GM23338 (cell line): ENCODE data around the gene CFAP97D2. TPM values are rescaled to one million over a fixed set of nuclear protein-coding genes. Genes with fewer than 3 reads are reported as not detected.

Experiments used
- ATAC-seq: fragments of 200-7000 bp; cut with Tn5 transposase; 3 replicates; pipeline ENCODE4 v1.9.1; 2020
- DNase-seq: peaks from one replicate; pipeline ENCODE4 v3.0.0-alpha.2; 2015; ENCODE audit warnings: low spot score
- H2AFZ ChIP-seq: fragments of 200-600 bp; sonication (generic); 2 replicates; pipeline ENCODE4 v1.8.0; 2016; ENCODE audit warnings: antibody characterized with exemption, mild to moderate bottlenecking, moderate library complexity
- H3F3A ChIP-seq: fragments of 200-600 bp; sonication (generic); replicated peaks from 2 replicates; pipeline ENCODE4 v1.8.0; 2017; ENCODE audit warnings: antibody characterized with exemption, mixed run types, low read depth
- H3K27ac ChIP-seq: fragments of 200-600 bp; sonication (generic); 2 replicates; pipeline ENCODE4 v1.6.1; 2016; ENCODE audit warnings: low read depth
- H3K27me3 ChIP-seq: fragments of 200-600 bp; sonication (generic); 2 replicates; pipeline ENCODE4 v1.8.0; 2016; ENCODE audit warnings: mild to moderate bottlenecking, mixed run types, moderate library complexity; ENCODE audit not compliant: insufficient read depth
- H3K36me3 ChIP-seq: fragments of 200-600 bp; sonication (generic); 2 replicates; pipeline ENCODE4 v1.8.0; 2016; ENCODE audit warnings: mild to moderate bottlenecking; ENCODE audit not compliant: insufficient read depth
- H3K4me1 ChIP-seq: fragments of 200-600 bp; sonication (generic); 2 replicates; pipeline ENCODE4 v1.8.0; 2016; ENCODE audit warnings: mild to moderate bottlenecking, moderate library complexity; ENCODE audit not compliant: insufficient read depth
- H3K4me2 ChIP-seq: fragments of 200-600 bp; sonication (generic); 2 replicates; pipeline ENCODE4 v1.7.1; 2017; ENCODE audit warnings: mixed run types
- H3K4me3 ChIP-seq: fragments of 200-600 bp; sonication (generic); 2 replicates; pipeline ENCODE4 v1.6.1; 2016; ENCODE audit warnings: mixed run types
- H3K79me2 ChIP-seq: fragments of 200-600 bp; sonication (generic); replicated peaks from 2 replicates; pipeline ENCODE4 v1.8.0; 2017; ENCODE audit warnings: mild to moderate bottlenecking; ENCODE audit not compliant: insufficient read depth
- H3K9me2 ChIP-seq: fragments of 200-600 bp; sonication (generic); 2 replicates; pipeline ENCODE4 v1.8.0; 2017; ENCODE audit not compliant: insufficient read depth
- H4K20me1 ChIP-seq: fragments of 200-600 bp; sonication (generic); replicated peaks from 2 replicates; pipeline ENCODE4 v1.8.0; 2017; ENCODE audit warnings: mild to moderate bottlenecking; ENCODE audit not compliant: insufficient read depth
- H3K27ac Mint-ChIP-seq: 2 replicates; pipeline ENCODE4 v1.8.0; 2020; ENCODE audit warnings: inconsistent platforms, mild to moderate bottlenecking, moderate library complexity, mixed read lengths
- H3K27me3 Mint-ChIP-seq: 3 replicates; pipeline ENCODE4 v1.8.0; 2022; ENCODE audit warnings: low read depth, mild to moderate bottlenecking, moderate library complexity, mixed read lengths, inconsistent platforms; ENCODE audit not compliant: insufficient read depth, poor library complexity
- H3K36me3 Mint-ChIP-seq: 3 replicates; pipeline ENCODE4 v1.8.0; 2021; ENCODE audit warnings: low read depth, mild to moderate bottlenecking, inconsistent platforms, moderate library complexity, mixed read lengths
- H3K4me1 Mint-ChIP-seq: 3 replicates; pipeline ENCODE4 v1.8.0; 2020; ENCODE audit warnings: mild to moderate bottlenecking, inconsistent platforms, mixed read lengths
- H3K4me3 Mint-ChIP-seq: 3 replicates; pipeline ENCODE4 v1.8.0; 2021; ENCODE audit warnings: moderate library complexity, mild to moderate bottlenecking, inconsistent platforms, mixed read lengths
- H3K9me3 Mint-ChIP-seq: 3 replicates; pipeline ENCODE4 v1.8.0; 2020; ENCODE audit warnings: moderate library complexity, mild to moderate bottlenecking, inconsistent platforms, mixed read lengths
- CREB1 ChIP-seq: fragments of 250-450 bp; sonication (Bioruptor Pico); IDR thresholded peaks from 2 replicates; pipeline ENCODE4 v1.5.0; 2020; ENCODE audit warnings: low read depth, mild to moderate bottlenecking, moderate library complexity
- EZH2 ChIP-seq: fragments of 200-600 bp; sonication (generic); IDR thresholded peaks from one replicate; pipeline ENCODE4 v1.8.0; 2017; ENCODE audit warnings: antibody characterized with exemption, mild to moderate bottlenecking, low read depth; ENCODE audit not compliant: unreplicated experiment
- JUNB ChIP-seq: IDR thresholded peaks from one replicate; pipeline ENCODE4 v1.6.1; 2016; ENCODE audit warnings: antibody characterized with exemption; ENCODE audit not compliant: unreplicated experiment
- POLR2AphosphoS5 ChIP-seq: IDR thresholded peaks from 2 replicates; pipeline ENCODE4 v1.6.1; 2016; ENCODE audit warnings: antibody characterized with exemption, low read depth
- STAT1 ChIP-seq: IDR thresholded peaks from one replicate; pipeline ENCODE4 v1.6.1; 2016; ENCODE audit warnings: antibody characterized with exemption; ENCODE audit not compliant: unreplicated experiment
- polyA plus RNA-seq: library from polyadenylated mRNA; unstranded; fragments of >200 nt; fragmentation: Nextera tagmentation; extraction: Ambion mirVana; gene quantifications from 2 replicates; pipeline ENCODE4 v1.2.1, GENCODE V29; 2016
- total RNA-seq: library from RNA; depleted of rRNA; stranded (reverse); fragments of >200 nt; shearing (Covaris generic); gene quantifications from 2 replicates; pipeline ENCODE4 v1.2.3, GENCODE V29; 2014
- TF ChIP-seq, protein P1 (sequence below): fragments of 250-450 bp; sonication (Bioruptor Pico); IDR thresholded peaks from 2 replicates; pipeline ENCODE4 v1.5.0; 2020; ENCODE audit warnings: mild to moderate bottlenecking, moderate library complexity
- TF ChIP-seq, protein P2 (sequence below), 2 experiments: fragments of 200-600 bp in 1 of 2; sonication (generic) in 1 of 2; conservative IDR thresholded peaks; 2 replicates each; pipeline versions ENCODE4 v1.5.1 to v1.6.1; 2016 to 2017; ENCODE audit warnings: antibody characterized with exemption in 2 of 2, low read depth in 2 of 2, mild to moderate bottlenecking in 2 of 2, moderate library complexity in 1 of 2
- TF ChIP-seq, protein P3 (sequence below): IDR thresholded peaks from one replicate; pipeline ENCODE4 v1.6.1; 2018; ENCODE audit warnings: antibody characterized with exemption; ENCODE audit not compliant: unreplicated experiment
- TF ChIP-seq, protein P4 (sequence below): IDR thresholded peaks from 2 replicates; pipeline ENCODE4 v1.6.1; 2016; ENCODE audit warnings: antibody characterized with exemption

Gene CFAP97D2
- total and polyA plus RNA-seq, 2 experiments from 2014 or later = not detected

DNA sequence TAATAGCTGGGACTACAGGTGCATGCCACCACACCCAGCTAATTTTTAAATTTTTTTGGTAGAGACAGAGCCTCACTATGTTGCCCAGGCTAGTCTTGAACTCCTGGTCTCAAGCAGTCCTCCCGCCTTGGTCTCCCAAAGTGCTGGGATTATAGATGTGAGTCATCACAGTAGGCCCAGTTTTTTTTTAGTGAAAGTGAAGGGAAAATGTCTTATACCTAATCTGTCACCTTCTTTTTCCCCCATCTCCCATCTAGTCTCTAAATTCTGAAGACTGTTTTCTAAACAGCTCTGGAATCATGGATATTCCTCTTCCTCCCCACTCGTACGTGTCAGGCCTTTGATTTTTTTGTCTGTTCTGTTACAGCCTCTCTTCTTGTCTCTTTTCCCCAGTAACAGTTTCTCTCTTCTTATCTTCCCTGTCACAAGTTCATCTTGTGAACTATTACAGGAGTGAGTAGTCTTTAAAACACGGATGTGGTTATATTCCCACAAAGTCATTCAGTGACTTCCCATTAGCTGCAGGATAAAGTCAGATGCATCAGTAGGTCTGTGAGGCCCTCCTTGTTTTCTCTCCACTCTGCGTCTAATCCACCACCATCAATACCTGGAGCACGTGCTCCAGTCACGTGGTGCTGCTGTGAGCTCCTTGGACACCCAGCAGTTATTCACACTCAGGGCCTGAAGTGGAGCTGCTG lies 58.5 kb downstream of the CFAP97D2 start (continued):
- TF ChIP-seq, protein P1, sequence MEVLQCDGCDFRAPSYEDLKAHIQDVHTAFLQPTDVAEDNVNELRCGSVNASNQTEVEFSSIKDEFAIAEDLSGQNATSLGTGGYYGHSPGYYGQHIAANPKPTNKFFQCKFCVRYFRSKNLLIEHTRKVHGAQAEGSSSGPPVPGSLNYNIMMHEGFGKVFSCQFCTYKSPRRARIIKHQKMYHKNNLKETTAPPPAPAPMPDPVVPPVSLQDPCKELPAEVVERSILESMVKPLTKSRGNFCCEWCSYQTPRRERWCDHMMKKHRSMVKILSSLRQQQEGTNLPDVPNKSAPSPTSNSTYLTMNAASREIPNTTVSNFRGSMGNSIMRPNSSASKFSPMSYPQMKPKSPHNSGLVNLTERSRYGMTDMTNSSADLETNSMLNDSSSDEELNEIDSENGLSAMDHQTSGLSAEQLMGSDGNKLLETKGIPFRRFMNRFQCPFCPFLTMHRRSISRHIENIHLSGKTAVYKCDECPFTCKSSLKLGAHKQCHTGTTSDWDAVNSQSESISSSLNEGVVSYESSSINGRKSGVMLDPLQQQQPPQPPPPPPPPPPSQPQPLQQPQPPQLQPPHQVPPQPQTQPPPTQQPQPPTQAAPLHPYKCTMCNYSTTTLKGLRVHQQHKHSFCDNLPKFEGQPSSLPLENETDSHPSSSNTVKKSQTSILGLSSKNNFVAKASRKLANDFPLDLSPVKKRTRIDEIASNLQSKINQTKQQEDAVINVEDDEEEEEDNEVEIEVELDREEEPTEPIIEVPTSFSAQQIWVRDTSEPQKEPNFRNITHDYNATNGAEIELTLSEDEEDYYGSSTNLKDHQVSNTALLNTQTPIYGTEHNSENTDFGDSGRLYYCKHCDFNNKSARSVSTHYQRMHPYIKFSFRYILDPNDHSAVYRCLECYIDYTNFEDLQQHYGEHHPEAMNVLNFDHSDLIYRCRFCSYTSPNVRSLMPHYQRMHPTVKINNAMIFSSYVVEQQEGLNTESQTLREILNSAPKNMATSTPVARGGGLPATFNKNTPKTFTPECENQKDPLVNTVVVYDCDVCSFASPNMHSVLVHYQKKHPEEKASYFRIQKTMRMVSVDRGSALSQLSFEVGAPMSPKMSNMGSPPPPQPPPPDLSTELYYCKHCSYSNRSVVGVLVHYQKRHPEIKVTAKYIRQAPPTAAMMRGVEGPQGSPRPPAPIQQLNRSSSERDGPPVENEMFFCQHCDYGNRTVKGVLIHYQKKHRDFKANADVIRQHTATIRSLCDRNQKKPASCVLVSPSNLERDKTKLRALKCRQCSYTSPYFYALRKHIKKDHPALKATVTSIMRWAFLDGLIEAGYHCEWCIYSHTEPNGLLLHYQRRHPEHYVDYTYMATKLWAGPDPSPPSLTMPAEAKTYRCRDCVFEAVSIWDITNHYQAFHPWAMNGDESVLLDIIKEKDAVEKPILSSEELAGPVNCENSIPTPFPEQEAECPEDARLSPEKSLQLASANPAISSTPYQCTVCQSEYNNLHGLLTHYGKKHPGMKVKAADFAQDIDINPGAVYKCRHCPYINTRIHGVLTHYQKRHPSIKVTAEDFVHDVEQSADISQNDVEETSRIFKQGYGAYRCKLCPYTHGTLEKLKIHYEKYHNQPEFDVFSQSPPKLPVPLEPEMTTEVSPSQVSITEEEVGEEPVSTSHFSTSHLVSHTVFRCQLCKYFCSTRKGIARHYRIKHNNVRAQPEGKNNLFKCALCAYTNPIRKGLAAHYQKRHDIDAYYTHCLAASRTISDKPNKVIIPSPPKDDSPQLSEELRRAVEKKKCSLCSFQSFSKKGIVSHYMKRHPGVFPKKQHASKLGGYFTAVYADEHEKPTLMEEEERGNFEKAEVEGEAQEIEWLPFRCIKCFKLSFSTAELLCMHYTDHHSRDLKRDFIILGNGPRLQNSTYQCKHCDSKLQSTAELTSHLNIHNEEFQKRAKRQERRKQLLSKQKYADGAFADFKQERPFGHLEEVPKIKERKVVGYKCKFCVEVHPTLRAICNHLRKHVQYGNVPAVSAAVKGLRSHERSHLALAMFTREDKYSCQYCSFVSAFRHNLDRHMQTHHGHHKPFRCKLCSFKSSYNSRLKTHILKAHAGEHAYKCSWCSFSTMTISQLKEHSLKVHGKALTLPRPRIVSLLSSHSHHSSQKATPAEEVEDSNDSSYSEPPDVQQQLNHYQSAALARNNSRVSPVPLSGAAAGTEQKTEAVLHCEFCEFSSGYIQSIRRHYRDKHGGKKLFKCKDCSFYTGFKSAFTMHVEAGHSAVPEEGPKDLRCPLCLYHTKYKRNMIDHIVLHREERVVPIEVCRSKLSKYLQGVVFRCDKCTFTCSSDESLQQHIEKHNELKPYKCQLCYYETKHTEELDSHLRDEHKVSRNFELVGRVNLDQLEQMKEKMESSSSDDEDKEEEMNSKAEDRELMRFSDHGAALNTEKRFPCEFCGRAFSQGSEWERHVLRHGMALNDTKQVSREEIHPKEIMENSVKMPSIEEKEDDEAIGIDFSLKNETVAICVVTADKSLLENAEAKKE (CRISPR knock-in tag) = no peak

DNA sequence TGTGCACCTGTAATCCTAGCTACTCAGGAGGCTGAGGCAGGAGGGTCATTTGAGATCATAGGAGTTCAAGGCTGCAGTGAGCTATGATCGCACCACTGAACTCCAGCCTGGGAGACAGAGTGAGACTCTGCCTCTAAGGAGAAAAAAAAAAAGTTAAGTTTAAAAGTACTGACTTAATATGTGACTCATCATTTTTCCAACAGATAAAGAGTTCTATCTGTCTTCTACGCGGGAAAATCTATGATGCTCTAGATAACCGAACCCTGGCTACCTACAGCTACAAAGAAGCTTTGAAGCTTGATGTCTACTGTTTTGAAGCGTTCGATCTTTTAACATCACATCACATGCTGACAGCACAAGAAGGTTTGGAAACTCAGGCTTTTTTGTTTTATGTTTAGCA lies 62.9 kb downstream of the CFAP97D2 start:
- no peaks in the 10 kb centered on the region for H3K9me3 Mint-ChIP-seq
- TF ChIP-seq, protein P2, sequence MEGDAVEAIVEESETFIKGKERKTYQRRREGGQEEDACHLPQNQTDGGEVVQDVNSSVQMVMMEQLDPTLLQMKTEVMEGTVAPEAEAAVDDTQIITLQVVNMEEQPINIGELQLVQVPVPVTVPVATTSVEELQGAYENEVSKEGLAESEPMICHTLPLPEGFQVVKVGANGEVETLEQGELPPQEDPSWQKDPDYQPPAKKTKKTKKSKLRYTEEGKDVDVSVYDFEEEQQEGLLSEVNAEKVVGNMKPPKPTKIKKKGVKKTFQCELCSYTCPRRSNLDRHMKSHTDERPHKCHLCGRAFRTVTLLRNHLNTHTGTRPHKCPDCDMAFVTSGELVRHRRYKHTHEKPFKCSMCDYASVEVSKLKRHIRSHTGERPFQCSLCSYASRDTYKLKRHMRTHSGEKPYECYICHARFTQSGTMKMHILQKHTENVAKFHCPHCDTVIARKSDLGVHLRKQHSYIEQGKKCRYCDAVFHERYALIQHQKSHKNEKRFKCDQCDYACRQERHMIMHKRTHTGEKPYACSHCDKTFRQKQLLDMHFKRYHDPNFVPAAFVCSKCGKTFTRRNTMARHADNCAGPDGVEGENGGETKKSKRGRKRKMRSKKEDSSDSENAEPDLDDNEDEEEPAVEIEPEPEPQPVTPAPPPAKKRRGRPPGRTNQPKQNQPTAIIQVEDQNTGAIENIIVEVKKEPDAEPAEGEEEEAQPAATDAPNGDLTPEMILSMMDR (conservative IDR thresholded peaks at IDR 0.05; ENCODE audit: low read depth in 2 of 2) = no peak
- TF ChIP-seq, protein P3, sequence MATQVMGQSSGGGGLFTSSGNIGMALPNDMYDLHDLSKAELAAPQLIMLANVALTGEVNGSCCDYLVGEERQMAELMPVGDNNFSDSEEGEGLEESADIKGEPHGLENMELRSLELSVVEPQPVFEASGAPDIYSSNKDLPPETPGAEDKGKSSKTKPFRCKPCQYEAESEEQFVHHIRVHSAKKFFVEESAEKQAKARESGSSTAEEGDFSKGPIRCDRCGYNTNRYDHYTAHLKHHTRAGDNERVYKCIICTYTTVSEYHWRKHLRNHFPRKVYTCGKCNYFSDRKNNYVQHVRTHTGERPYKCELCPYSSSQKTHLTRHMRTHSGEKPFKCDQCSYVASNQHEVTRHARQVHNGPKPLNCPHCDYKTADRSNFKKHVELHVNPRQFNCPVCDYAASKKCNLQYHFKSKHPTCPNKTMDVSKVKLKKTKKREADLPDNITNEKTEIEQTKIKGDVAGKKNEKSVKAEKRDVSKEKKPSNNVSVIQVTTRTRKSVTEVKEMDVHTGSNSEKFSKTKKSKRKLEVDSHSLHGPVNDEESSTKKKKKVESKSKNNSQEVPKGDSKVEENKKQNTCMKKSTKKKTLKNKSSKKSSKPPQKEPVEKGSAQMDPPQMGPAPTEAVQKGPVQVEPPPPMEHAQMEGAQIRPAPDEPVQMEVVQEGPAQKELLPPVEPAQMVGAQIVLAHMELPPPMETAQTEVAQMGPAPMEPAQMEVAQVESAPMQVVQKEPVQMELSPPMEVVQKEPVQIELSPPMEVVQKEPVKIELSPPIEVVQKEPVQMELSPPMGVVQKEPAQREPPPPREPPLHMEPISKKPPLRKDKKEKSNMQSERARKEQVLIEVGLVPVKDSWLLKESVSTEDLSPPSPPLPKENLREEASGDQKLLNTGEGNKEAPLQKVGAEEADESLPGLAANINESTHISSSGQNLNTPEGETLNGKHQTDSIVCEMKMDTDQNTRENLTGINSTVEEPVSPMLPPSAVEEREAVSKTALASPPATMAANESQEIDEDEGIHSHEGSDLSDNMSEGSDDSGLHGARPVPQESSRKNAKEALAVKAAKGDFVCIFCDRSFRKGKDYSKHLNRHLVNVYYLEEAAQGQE = no peak
- no peak for TF ChIP-seq EZH2
- TF ChIP-seq, protein P4, sequence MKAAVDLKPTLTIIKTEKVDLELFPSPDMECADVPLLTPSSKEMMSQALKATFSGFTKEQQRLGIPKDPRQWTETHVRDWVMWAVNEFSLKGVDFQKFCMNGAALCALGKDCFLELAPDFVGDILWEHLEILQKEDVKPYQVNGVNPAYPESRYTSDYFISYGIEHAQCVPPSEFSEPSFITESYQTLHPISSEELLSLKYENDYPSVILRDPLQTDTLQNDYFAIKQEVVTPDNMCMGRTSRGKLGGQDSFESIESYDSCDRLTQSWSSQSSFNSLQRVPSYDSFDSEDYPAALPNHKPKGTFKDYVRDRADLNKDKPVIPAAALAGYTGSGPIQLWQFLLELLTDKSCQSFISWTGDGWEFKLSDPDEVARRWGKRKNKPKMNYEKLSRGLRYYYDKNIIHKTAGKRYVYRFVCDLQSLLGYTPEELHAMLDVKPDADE = no peak
- no peak for TF ChIP-seq CREB1
- no peak for TF ChIP-seq STAT1
- no peak for TF ChIP-seq JUNB
- TF ChIP-seq POLR2AphosphoS5 = no peak

More for the DNA sequence above, 62.9 kb downstream of the CFAP97D2 start:
- Mint-ChIP-seq H3K27ac (0 out of 2 replicates have a peak overlapping the region, but pooled peaks have one; percentile 30), H3K27me3 (peaks cover 5% of the 10 kb centered on the region), H3K36me3 (peaks cover 95% of the 10 kb centered on the region), H3K4me1 (peaks cover 18% of the 10 kb centered on the region), H3K4me3 (no peak overlapping the region)
- H3K9me2 ChIP-seq = no peaks in the 10 kb centered on the region
- H3K36me3 ChIP-seq = peaks cover 83% of the 10 kb centered on the region
- ATAC-seq = no peak
- H4K20me1 ChIP-seq = peaks cover 18% of the 10 kb centered on the region
- H3K79me2 ChIP-seq = peaks cover 19% of the 10 kb centered on the region
- H3K4me2 ChIP-seq = no peak overlapping the region
- no peaks in the 10 kb centered on the region for H3K27me3 ChIP-seq
- H3F3A ChIP-seq = no peaks in the 10 kb centered on the region; the same call in none of the 2 replicates
- no peak for DNase-seq
- no peak overlapping the region for H3K4me3 ChIP-seq
- H2AFZ ChIP-seq = no peak overlapping the region
- H3K4me1 ChIP-seq = peaks cover 4% of the 10 kb centered on the region; the same call in 1 of the 2 replicates
- H3K27ac ChIP-seq = no peak overlapping the region; the same call in 1 of the 2 replicates
